GM12878 (cell line): Measurements from ENCODE around the gene SLC12A4. TPM values are rescaled to one million over a fixed set of nuclear protein-coding genes. Genes with fewer than 3 reads are reported as not detected.
A peak's percentile ranks its signal among the peaks of the same experiment; 100 is the strongest.

ENCODE experiments used
- ATAC-seq: fragments of 200-7000 bp; cut with Tn5 transposase; 3 replicates; pipeline ENCODE4 v1.9.1; 2020; ENCODE audit warnings: mild to moderate bottlenecking, moderate library complexity
- BruUV-seq: library from RNA; stranded (reverse); fragments of 400-500 nt; replicated peaks from 2 replicates; lab custom pipeline; 2021; lab: Mats Ljungman, UMichigan
- CTCF ChIA-PET: fragments of 300-600 bp; sonication (Branson Sonifier 250); formaldehyde crosslinking; extraction: SDS; loops from one replicate; lab custom pipeline; 2021; ENCODE audit warnings: inconsistent platforms; lab: Yijun Ruan, JAX
- POLR2A ChIA-PET: fragments of 350-600 bp; formaldehyde crosslinking; extraction: SDS; loops from one replicate; lab custom pipeline; 2021; ENCODE audit warnings: inconsistent platforms; lab: Charles Lee
- RAD21 ChIA-PET: fragments of 300-600 bp; sonication (Branson Sonifier 250); formaldehyde crosslinking; loops from one replicate; lab custom pipeline; 2023; ENCODE audit warnings: antibody characterized with exemption; ENCODE audit not compliant: unreplicated experiment; lab: Charles Lee
- SMC1A ChIA-PET: fragments of 300-600 bp; sonication (Branson Sonifier 250); formaldehyde crosslinking; loops from one replicate; lab custom pipeline; 2023; ENCODE audit not compliant: unreplicated experiment, uncharacterized antibody; lab: Charles Lee
- DNase-seq: peaks from one replicate; pipeline ENCODE4 v3.0.0-alpha.2; 2011; ENCODE audit warnings: low read depth, low spot score
- FAIRE-seq: peaks from 3 replicates; lab custom pipeline; 2011; peaks lifted over from hg19 to GRCh38; lab: Jason Lieb, UNC
- H2AFZ ChIP-seq: 2 replicates; pipeline ENCODE4 v1.6.0; 2011; ENCODE audit warnings: low read depth, low read length, control low read depth; ENCODE audit not compliant: control insufficient read depth
- H3K27ac ChIP-seq: 2 replicates; pipeline ENCODE4 v1.5.1; 2011; ENCODE audit warnings: control low read depth; ENCODE audit not compliant: control insufficient read depth, insufficient read depth
- H3K27me3 ChIP-seq, 2 experiments: replicated peaks in 1 of 2; 2 replicates each; pipeline versions ENCODE4 v1.6.0 to v1.6.1; 2011; ENCODE audit warnings: low read length in 1 of 2; ENCODE audit not compliant: control insufficient read depth in 2 of 2, insufficient read depth in 2 of 2
- H3K36me3 ChIP-seq, 2 experiments: 2 replicates each; pipeline ENCODE4 v1.5.1; 2011; ENCODE audit warnings: low read length in 1 of 2; ENCODE audit not compliant: control insufficient read depth in 2 of 2, insufficient read depth in 2 of 2
- H3K4me1 ChIP-seq: 2 replicates; pipeline ENCODE4 v1.6.1; 2011; ENCODE audit warnings: mild to moderate bottlenecking, low read length, moderate library complexity, mixed read lengths; ENCODE audit not compliant: control insufficient read depth, insufficient read depth
- H3K4me2 ChIP-seq: 2 replicates; pipeline ENCODE4 v1.6.0; 2011; ENCODE audit warnings: control low read depth; ENCODE audit not compliant: control insufficient read depth, insufficient read depth
- H3K4me3 ChIP-seq: fragments of 200-600 bp; sonication (generic); 2 replicates; pipeline ENCODE4 v1.5.1; 2016
- H3K79me2 ChIP-seq: 2 replicates; pipeline ENCODE4 v1.6.0; 2011; ENCODE audit warnings: low read length; ENCODE audit not compliant: control insufficient read depth, insufficient read depth
- H3K9ac ChIP-seq: 2 replicates; pipeline ENCODE4 v1.8.0; 2011; ENCODE audit warnings: low read length, control low read depth, mixed read lengths; ENCODE audit not compliant: control insufficient read depth, insufficient read depth
- H3K9me3 ChIP-seq: replicated peaks from 3 replicates; pipeline ENCODE4 v1.5.1; 2011; ENCODE audit warnings: mild to moderate bottlenecking, low read length; ENCODE audit not compliant: control insufficient read depth, insufficient read depth
- H4K20me1 ChIP-seq: 2 replicates; pipeline ENCODE4 v1.6.0; 2011; ENCODE audit not compliant: control insufficient read depth, insufficient read depth
- BCL11A ChIP-seq: IDR thresholded peaks from 2 replicates; pipeline ENCODE4 v1.6.1; 2011; ENCODE audit warnings: low read depth, low read length
- HCFC1 ChIP-seq: fragments of 150-350 bp; IDR thresholded peaks from 2 replicates; pipeline ENCODE4 v1.6.1; 2014; ENCODE audit warnings: low read length
- HDAC2 ChIP-seq: fragments of 200-600 bp; sonication (generic); IDR thresholded peaks from 2 replicates; pipeline ENCODE4 v1.6.1; 2017
- IRF4 ChIP-seq: IDR thresholded peaks from 2 replicates; pipeline ENCODE4 v1.6.1; 2011; ENCODE audit warnings: low read depth, low read length
- POLR2AphosphoS5 ChIP-seq: IDR thresholded peaks from 2 replicates; pipeline ENCODE4 v1.6.1; 2011; ENCODE audit warnings: mild to moderate bottlenecking, low read length, inconsistent platforms
- SREBF2 ChIP-seq: IDR thresholded peaks from 2 replicates; pipeline ENCODE4 v1.6.1; 2012; ENCODE audit warnings: mild to moderate bottlenecking, low read length
- TCF3 ChIP-seq: IDR thresholded peaks from 2 replicates; pipeline ENCODE4 v1.6.1; 2012; ENCODE audit warnings: low read depth, mild to moderate bottlenecking, low read length, borderline replicate concordance; ENCODE audit not compliant: insufficient read depth
- WGBS: methylation state at CpG from one replicate; pipeline ENCODE4 v1.1.6; 2016; ENCODE audit warnings: low lambda C conversion rate; ENCODE audit not compliant: insufficient replicate concordance, insufficient coverage; ENCODE audit errors: missing lambda C conversion rate; 5-methylcytosine and 5-hydroxymethylcytosine counted together
- in situ Hi-C: fragments of 300-500 bp; cut with MboI; formaldehyde crosslinking; loops from 9 replicates; pipeline ENCODE4 v1.14.3; 2018; ENCODE audit warnings: mixed read lengths
- intact Hi-C: fragments of 100-400 bp; cut with micrococcal nuclease; formaldehyde crosslinking; loops from one replicate; pipeline ENCODE4 v1.14.2; 2022; ENCODE audit not compliant: unreplicated experiment
- polyA plus RNA-seq, 11 experiments: library from polyadenylated mRNA; depleted of rRNA in 4 of 11; unstranded in 6 of 11; stranded (reverse) in 5 of 11; fragments of >200 nt; fragmentation: Nextera tagmentation in 4 of 11; fragmentation: Illumina TruSeq in 1 of 11; extraction: Ambion mirVana in 4 of 11; extraction: Trizol in 1 of 11; gene quantifications; 1 replicate in 1 of 11; 2 replicates in 10 of 11; pipeline versions ENCODE4 v1.2.1 to v1.2.3, GENCODE V29; 2011 to 2016; ENCODE audit warnings: inconsistent platforms in 2 of 11, missing spikeins in 2 of 11, low read depth in 1 of 11
- total RNA-seq, 4 experiments: library from RNA; depleted of rRNA in 3 of 4; stranded (reverse); fragments of >200 nt in 3 of 4; fragmentation: Illumina TruSeq in 1 of 4; extraction: Trizol in 1 of 4; gene quantifications; 2 replicates each; pipeline versions ENCODE4 v1.2.1 to v1.2.3, GENCODE V29; 2013 to 2021
- TF ChIP-seq, protein P1 (sequence below), 3 experiments: IDR thresholded peaks in 2 of 3; conservative IDR thresholded peaks in 1 of 3; 2 replicates each; pipeline ENCODE4 v1.5.1; 2011; ENCODE audit warnings: low read depth in 3 of 3, low read length in 3 of 3, mild to moderate bottlenecking in 3 of 3, control low read depth in 2 of 3, moderate library complexity in 2 of 3, inconsistent platforms in 1 of 3, mixed read lengths in 1 of 3; ENCODE audit not compliant: control insufficient read depth in 2 of 3, insufficient read depth in 1 of 3; ENCODE audit errors: extremely low read depth in 1 of 3
- TF ChIP-seq, protein P2 (sequence below): fragments of 450-650 bp; formaldehyde crosslinking; IDR thresholded peaks from 2 replicates; pipeline ENCODE4 v1.4.0; 2022; ENCODE audit warnings: mild to moderate bottlenecking, moderate library complexity

Gene SLC12A4
- total and polyA plus RNA-seq, 10 of the 15 experiments (the other 5 are each of a cell fraction or from before 2014, with no cell fraction given): 0.95 to 39.9 (median 14.2) TPM

DNA sequence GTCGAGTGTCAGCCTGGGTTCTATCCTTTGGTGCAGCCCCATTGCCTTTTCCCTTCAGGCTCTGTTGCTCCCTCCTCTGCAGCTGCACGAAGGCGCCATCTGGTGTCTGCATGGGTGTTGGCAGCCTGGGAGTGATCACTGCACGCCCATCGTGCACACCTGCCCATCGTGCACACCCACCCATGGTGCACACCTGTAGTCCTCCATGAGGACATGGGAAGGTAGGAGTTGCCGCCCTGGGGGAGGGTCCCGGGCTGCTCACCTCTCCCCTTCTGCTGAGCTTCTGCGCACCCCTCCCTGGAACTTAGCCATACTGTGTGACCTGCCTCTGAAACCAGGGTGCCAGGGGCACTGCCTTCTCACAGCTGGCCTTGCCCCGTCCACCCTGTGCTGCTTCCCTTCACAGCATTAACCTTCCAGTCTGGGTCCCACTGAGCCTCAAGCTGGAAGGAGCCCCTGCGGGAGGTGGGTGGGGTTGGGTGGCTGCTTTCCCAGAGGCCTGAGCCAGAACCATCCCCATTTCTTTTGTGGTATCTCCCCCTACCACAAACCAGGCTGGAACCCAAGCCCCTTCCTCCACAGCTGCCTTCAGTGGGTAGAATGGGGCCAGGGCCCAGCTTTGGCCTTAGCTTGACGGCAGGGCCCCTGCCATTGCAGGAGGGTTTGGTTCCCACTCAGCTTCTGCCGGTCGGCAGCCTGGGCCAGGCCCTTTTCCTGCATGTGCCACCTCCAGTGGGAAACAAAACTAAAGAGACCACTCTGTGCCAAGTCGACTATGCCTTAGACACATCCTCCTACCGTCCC is 39.7 kb downstream of the SLC12A4 start (continued):
- TF ChIP-seq, protein P1, sequence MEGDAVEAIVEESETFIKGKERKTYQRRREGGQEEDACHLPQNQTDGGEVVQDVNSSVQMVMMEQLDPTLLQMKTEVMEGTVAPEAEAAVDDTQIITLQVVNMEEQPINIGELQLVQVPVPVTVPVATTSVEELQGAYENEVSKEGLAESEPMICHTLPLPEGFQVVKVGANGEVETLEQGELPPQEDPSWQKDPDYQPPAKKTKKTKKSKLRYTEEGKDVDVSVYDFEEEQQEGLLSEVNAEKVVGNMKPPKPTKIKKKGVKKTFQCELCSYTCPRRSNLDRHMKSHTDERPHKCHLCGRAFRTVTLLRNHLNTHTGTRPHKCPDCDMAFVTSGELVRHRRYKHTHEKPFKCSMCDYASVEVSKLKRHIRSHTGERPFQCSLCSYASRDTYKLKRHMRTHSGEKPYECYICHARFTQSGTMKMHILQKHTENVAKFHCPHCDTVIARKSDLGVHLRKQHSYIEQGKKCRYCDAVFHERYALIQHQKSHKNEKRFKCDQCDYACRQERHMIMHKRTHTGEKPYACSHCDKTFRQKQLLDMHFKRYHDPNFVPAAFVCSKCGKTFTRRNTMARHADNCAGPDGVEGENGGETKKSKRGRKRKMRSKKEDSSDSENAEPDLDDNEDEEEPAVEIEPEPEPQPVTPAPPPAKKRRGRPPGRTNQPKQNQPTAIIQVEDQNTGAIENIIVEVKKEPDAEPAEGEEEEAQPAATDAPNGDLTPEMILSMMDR (IDR thresholded peaks at IDR 0.05 in 2 of 3, conservative IDR thresholded peaks at IDR 0.05 in 1 of 3; ENCODE audit: control insufficient read depth in 2 of 3, extremely low read depth in 1 of 3, insufficient read depth in 1 of 3, low read depth in 3 of 3, low read length in 3 of 3): peak; percentile 93 to 98 (median 96)
- TF ChIP-seq IRF4: 0 out of 2 replicates have a peak, but pooled peaks have one; percentile 13
- no peak for TF ChIP-seq HDAC2
- TF ChIP-seq HCFC1: 0 out of 2 replicates have a peak, but pooled peaks have one; percentile 24

DNA sequence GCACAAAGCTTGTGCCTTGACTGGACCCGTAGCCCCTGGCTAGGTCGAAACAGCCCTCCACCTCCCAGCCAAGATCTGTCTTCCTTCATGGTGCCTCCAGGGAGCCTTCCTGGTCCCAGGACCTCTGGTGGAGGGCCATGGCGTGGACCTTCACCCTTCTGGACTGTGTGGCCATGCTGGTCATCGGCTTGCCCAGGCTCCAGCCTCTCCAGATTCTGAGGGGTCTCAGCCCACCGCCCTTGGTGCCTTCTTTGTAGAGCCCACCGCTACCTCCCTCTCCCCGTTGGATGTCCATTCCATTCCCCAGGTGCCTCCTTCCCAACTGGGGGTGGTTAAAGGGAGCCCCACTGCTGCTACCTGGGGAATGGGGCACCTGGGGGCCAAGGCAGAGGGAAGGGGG is 40.3 kb downstream of the SLC12A4 start:
- SMC1A ChIA-PET: interaction anchor here (1.2 to 1.5 kb wide), 2 partner anchors 44 to 112 kb away, joined by 3 to 6 read pairs; partner anchors contain the start of gene NRN1L
- H3K9me3 ChIP-seq: no peaks in the 10 kb centered on the region
- TF ChIP-seq, protein P2, sequence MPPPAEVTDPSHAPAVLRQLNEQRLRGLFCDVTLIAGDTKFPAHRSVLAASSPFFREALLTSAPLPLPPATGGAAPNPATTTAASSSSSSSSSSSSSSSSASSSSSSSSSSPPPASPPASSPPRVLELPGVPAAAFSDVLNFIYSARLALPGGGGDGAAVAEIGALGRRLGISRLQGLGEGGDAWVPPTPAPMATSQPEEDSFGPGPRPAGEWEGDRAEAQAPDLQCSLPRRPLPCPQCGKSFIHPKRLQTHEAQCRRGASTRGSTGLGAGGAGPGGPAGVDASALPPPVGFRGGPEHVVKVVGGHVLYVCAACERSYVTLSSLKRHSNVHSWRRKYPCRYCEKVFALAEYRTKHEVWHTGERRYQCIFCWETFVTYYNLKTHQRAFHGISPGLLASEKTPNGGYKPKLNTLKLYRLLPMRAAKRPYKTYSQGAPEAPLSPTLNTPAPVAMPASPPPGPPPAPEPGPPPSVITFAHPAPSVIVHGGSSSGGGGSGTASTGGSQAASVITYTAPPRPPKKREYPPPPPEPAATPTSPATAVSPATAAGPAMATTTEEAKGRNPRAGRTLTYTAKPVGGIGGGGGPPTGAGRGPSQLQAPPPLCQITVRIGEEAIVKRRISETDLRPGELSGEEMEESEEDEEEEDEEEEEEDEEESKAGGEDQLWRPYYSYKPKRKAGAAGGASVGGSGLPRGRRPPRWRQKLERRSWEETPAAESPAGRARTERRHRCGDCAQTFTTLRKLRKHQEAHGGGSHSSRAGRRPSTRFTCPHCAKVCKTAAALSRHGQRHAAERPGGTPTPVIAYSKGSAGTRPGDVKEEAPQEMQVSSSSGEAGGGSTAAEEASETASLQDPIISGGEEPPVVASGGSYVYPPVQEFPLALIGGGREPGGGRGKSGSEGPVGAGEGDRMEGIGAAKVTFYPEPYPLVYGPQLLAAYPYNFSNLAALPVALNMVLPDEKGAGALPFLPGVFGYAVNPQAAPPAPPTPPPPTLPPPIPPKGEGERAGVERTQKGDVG (CRISPR knock-in tag): no peak
- TF ChIP-seq BCL11A: no peak
- 0 out of 2 replicates have a peak, but pooled peaks have one; percentile 3 for TF ChIP-seq POLR2AphosphoS5
- no peak for TF ChIP-seq IRF4
- TF ChIP-seq TCF3: no peak
- TF ChIP-seq SREBF2: no peak
- no peaks in the 10 kb centered on the region; the same call in 1 of the 2 replicates for H3K4me1 ChIP-seq
- no peaks in the 10 kb centered on the region for H3K79me2 ChIP-seq
- no peak overlapping the region for H3K9ac ChIP-seq
- in situ Hi-C loops (loop anchor here (5.0 kb wide), 2 partner anchors 111 to 251 kb away; no protein-coding TSS in a partner anchor), intact Hi-C loops (loop anchor here (1.0 to 10.0 kb wide), 4 partner anchors 36 to 403 kb away; partner anchors contain the start of genes PSKH1 and RIPOR1)
- peak; percentile 4 for ATAC-seq
- H3K27ac ChIP-seq: no peak overlapping the region
- RAD21 ChIA-PET: interaction anchor here (0.6 to 1.1 kb wide), 2 partner anchors 113 to 255 kb away, joined by 4 read pairs; no protein-coding TSS in a partner anchor
- FAIRE-seq: no peak
- no peaks in the 10 kb centered on the region for H4K20me1 ChIP-seq
- CTCF ChIA-PET: interaction anchor here (0.5 to 3.7 kb wide), 11 partner anchors 8 to 408 kb away, joined by 3 to 18 read pairs (median 5); partner anchors contain the start of genes NRN1L and PSMB10
- no TSS peak for BruUV-seq
- H3K4me2 ChIP-seq: no peak overlapping the region
- no peaks in the 10 kb centered on the region for H3K27me3 ChIP-seq
- H3K36me3 ChIP-seq: peaks cover 5 to 24% of the 10 kb centered on the region in 2 experiments; a peak in 3 of 4 replicates
- H3K4me3 ChIP-seq: no peak overlapping the region
- 46% methylated on average over 7 of the region's 7 CpGs for WGBS
- POLR2A ChIA-PET: no interaction called here
- H2AFZ ChIP-seq: no peak overlapping the region
- DNase-seq: no peak
